Lung (tissue), 12 donors: Measurements from ENCODE around the gene SLC19A2. TPM values are rescaled to one million over a fixed set of nuclear protein-coding genes. Genes with fewer than 3 reads are reported as not detected.
A peak's percentile ranks its signal among the peaks of the same experiment; 100 is the strongest.

Experiments
- ATAC-seq: fragments of 200-7000 bp; cut with Tn5 transposase; one replicate; pipeline ENCODE4 v1.9.1; 2020; ENCODE audit warnings: moderate number of reproducible peaks; ENCODE audit not compliant: insufficient read depth, low FRiP score
- DNase-seq, 3 donors: peaks; one replicate each; pipeline ENCODE4 v3.0.0-alpha.2; 2013 to 2017
- H3K27ac ChIP-seq, 2 donors: one replicate each; pipeline ENCODE4 v1.5.1; 2013; ENCODE audit warnings: mild to moderate bottlenecking in 2 of 2, moderate library complexity in 2 of 2, control low read depth in 1 of 2, inconsistent platforms in 1 of 2, low read depth in 1 of 2, low read length in 1 of 2
- H3K27me3 ChIP-seq, 3 donors: one replicate each; pipeline ENCODE4 v1.5.1; 2013; ENCODE audit warnings: low read length in 2 of 3; ENCODE audit not compliant: control insufficient read depth in 3 of 3, insufficient read depth in 3 of 3
- H3K36me3 ChIP-seq, 4 donors: one replicate each; pipeline ENCODE4 v1.5.1; 2013; ENCODE audit warnings: low read length in 4 of 4, mild to moderate bottlenecking in 1 of 4, moderate library complexity in 1 of 4; ENCODE audit not compliant: control insufficient read depth in 4 of 4, insufficient read depth in 4 of 4
- H3K4me1 ChIP-seq, 5 donors: one replicate each; pipeline ENCODE4 v1.5.1; 2013; ENCODE audit warnings: low read length in 5 of 5, mild to moderate bottlenecking in 2 of 5, moderate library complexity in 1 of 5; ENCODE audit not compliant: control insufficient read depth in 5 of 5, insufficient read depth in 5 of 5
- H3K4me3 ChIP-seq: one replicate; pipeline ENCODE4 v1.5.1; 2013; ENCODE audit warnings: mild to moderate bottlenecking, control low read depth, moderate library complexity
- H3K9ac ChIP-seq, 2 donors: one replicate each; pipeline ENCODE4 v1.5.1; 2013; ENCODE audit warnings: low read length in 2 of 2, control low read depth in 1 of 2; ENCODE audit not compliant: insufficient read depth in 1 of 2
- H3K9me3 ChIP-seq, 4 donors: one replicate each; pipeline ENCODE4 v1.5.1; 2013; ENCODE audit warnings: low read length in 3 of 4, mild to moderate bottlenecking in 1 of 4, moderate library complexity in 1 of 4; ENCODE audit not compliant: control insufficient read depth in 4 of 4, insufficient read depth in 3 of 4
- WGBS, 2 donors: extraction: QIAGEN DNeasy Blood & Tissue Kit; methylation state at CpG; one replicate each; pipeline ENCODE4 v1.1.7; 2013; 5-methylcytosine and 5-hydroxymethylcytosine counted together
- polyA plus RNA-seq, 2 donors: library from polyadenylated mRNA; stranded (reverse); fragments of 200-250 nt; gene quantifications; one replicate each; pipeline ENCODE4 v1.2.1, GENCODE V29; 2013
- total RNA-seq, 2 donors: library from RNA; depleted of rRNA in 1 of 2; stranded (reverse); fragments of >200 nt in 1 of 2; gene quantifications; one replicate each; pipeline ENCODE4 v1.2.1, GENCODE V29; 2014 to 2021
- TF ChIP-seq, protein P1 (sequence below): IDR thresholded peaks from 2 replicates; pipeline ENCODE4 v1.5.1; 2012; ENCODE audit warnings: mild to moderate bottlenecking; ENCODE audit errors: control extremely low read depth, extremely low read depth
- donor health status: control.
- donor health status: control.
- donor health status: Bipolar disorder and iron deficiency.
- donor health status: healthy.
- donor health status: DM: yes; HTN: yes; CAD: no.

Gene SLC19A2
- total and polyA plus RNA-seq, 4 donors = 15.6 to 23.1 (median 17.4) TPM

DNA sequence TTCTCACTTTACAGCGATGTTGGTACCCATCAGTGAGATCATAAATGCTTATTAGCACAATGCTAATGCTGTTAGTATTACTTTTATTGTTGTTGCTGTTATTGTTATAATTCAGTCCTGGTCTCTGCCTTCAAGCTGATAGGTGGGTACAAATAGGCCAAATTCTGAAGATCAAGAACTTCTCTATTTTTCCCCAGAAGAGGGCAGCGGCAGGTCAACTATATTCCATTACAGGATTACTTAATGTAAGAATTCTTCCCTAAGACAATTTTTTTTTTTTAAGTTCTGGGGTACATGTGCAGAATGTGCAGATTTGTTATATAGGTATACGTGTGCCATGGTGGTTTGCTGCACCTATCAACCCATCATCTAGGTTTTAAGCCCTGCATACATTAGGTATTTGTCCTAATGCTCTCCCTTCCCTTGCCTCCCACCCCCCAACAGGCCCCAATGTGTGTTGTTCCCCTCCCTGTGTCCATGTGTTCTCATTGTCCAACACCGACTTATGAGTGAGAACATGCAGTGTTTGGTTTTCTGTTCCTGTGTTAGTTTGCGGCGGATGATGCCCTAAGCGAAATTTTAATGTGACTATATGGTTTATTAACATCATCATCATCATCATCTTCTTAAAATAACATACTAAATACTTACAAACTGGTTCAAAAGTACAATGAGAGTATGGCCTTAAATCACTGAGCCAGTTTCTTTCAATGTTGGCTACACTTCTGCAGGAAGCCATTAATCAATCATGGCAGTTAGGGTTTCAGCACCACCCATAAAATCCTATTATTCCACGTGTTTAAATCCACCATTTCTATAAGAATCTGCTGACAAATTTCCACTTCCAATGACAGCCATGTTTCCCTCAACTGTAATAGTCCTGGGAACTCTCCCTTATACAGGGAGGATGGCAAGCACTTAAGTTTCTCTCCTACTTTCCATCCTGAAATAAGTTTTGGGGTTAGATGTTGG, 19.2 kb downstream of the SLC19A2 start:
- TF ChIP-seq, protein P1, sequence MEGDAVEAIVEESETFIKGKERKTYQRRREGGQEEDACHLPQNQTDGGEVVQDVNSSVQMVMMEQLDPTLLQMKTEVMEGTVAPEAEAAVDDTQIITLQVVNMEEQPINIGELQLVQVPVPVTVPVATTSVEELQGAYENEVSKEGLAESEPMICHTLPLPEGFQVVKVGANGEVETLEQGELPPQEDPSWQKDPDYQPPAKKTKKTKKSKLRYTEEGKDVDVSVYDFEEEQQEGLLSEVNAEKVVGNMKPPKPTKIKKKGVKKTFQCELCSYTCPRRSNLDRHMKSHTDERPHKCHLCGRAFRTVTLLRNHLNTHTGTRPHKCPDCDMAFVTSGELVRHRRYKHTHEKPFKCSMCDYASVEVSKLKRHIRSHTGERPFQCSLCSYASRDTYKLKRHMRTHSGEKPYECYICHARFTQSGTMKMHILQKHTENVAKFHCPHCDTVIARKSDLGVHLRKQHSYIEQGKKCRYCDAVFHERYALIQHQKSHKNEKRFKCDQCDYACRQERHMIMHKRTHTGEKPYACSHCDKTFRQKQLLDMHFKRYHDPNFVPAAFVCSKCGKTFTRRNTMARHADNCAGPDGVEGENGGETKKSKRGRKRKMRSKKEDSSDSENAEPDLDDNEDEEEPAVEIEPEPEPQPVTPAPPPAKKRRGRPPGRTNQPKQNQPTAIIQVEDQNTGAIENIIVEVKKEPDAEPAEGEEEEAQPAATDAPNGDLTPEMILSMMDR = peak; percentile 11
- H3K9me3 ChIP-seq = no peaks in the 10 kb centered on the region
- H3K9ac ChIP-seq = peak overlapping the region in 1 of 2 donors; percentile 10
- no peak overlapping the region for H3K4me3 ChIP-seq
- peaks cover 0 to 4% (median 0%) of the 10 kb centered on the region in 5 donors for H3K4me1 ChIP-seq
- WGBS, 2 donors = 77 to 80% methylated on average over 8 of the region's 8 CpGs
- peak; percentile 40 to 68 (median 63) for DNase-seq
- ATAC-seq = no peak
- H3K36me3 ChIP-seq = peaks cover 0 to 23% (median 7%) of the 10 kb centered on the region in 4 donors
- no peak overlapping the region for H3K27ac ChIP-seq
- H3K27me3 ChIP-seq = no peaks in the 10 kb centered on the region

DNA sequence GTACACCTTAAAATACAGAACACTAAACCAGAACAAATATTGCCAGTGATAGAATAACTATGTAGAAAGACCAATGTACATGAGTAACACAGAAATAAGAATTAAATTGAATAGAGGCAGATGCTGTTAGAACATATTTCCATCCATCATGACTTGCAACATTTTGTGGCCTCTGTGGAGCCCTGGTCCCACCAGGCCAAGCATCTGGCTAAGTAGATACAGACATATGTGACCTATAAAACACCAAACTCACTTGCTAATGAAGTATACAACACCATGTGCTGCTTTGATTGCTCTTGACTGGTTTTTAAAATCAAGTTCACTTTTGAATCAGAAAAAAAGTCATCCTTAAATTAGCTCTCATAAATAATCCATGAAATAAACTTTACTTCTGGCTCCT, 20.5 kb downstream of the SLC19A2 start:
- no peak for DNase-seq
- no peak overlapping the region for H3K27ac ChIP-seq
- no peak overlapping the region for H3K9ac ChIP-seq
- H3K9me3 ChIP-seq = no peaks in the 10 kb centered on the region
- H3K4me1 ChIP-seq = peaks cover 0 to 5% (median 4%) of the 10 kb centered on the region in 5 donors
- TF ChIP-seq, protein P1 = no peak
- peaks cover 0 to 19% (median 7%) of the 10 kb centered on the region in 4 donors for H3K36me3 ChIP-seq
- no peak overlapping the region for H3K4me3 ChIP-seq
- ATAC-seq = no peak
- H3K27me3 ChIP-seq = peaks cover 0 to 11% (median 11%) of the 10 kb centered on the region in 3 donors

DNA sequence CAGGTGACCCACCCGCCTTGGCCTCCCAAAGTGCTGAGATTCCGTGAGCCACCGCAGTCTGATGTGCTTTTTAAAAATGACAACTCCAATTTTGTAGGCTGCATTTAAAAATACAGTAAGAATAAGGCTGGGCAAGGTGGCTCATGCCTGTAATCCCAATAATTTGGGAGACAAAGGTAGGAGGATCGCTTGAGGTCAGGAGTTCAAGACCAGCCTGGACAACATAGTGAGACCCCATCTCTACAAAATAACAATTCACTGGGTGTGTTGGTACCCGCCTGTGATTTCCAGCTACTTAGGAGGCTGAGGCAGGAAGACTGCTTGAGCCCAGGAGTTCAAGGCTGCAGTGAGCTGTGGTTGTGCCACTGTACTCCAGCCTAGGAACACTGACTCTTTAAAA, 23.4 kb downstream of the SLC19A2 start:
- TF ChIP-seq, protein P1 = no peak
- Histone ChIP-seq H3K9ac (no peak overlapping the region), H3K4me1 (peaks cover 0 to 6% (median 0%) of the 10 kb centered on the region in 5 donors), H3K4me3 (no peak overlapping the region), H3K9me3 (no peaks in the 10 kb centered on the region), H3K27ac (no peak overlapping the region), H3K27me3 (peaks cover 0 to 16% (median 14%) of the 10 kb centered on the region in 3 donors), H3K36me3 (peaks cover 0 to 6% (median 4%) of the 10 kb centered on the region in 4 donors)
- 96 to 97% methylated on average over 5 of the region's 5 CpGs for WGBS, 2 donors
- ATAC-seq = no peak
- no peak for DNase-seq
